ENCODE data around the gene PRKCH.
"Not testable (repeated sequence)": the region's sequence is repeated elsewhere in the genome, so short reads cannot be mapped to it uniquely, and the experiment has no call there.

The PRKCH gene

GRCh38 chr14:61454545-61454944 is 133.2 kb downstream of the PRKCH start:
- DNase-seq (ENCODE audit: low read depth in 3 of 3), result no peak

- no peak for DNase-seq (ENCODE audit: low read depth in 3 of 3)
Measured at GRCh38 chr14:61455351-61455750, 134.0 kb downstream of the PRKCH start.

GRCh38 chr14:61456720-61457119 is 135.3 kb downstream of the PRKCH start:
- peak; percentile 72 to 79 (median 75) for DNase-seq (ENCODE audit: low read depth in 3 of 3)

GRCh38 chr14:61458766-61459165 is 137.4 kb downstream of the PRKCH start:
- no peak for DNase-seq (ENCODE audit: low read depth in 3 of 3)

- DNase-seq (ENCODE audit: low read depth in 3 of 3), result no peak
Measured at GRCh38 chr14:61459229-61459628, 137.8 kb downstream of the PRKCH start.

GRCh38 chr14:61460063-61460462 is 138.7 kb downstream of the PRKCH start:
- DNase-seq (ENCODE audit: low read depth in 3 of 3), result no peak

- DNase-seq (ENCODE audit: low read depth in 3 of 3), result no peak
Measured at GRCh38 chr14:61460718-61461611, 139.6 kb downstream of the PRKCH start.

GRCh38 chr14:61461808-61462275 is 140.5 kb downstream of the PRKCH start:
- DNase-seq (ENCODE audit: low read depth in 3 of 3), result no peak

- no peak for DNase-seq (ENCODE audit: low read depth in 3 of 3)
Measured at GRCh38 chr14:61462566-61463193, 141.3 kb downstream of the PRKCH start.

- DNase-seq (ENCODE audit: low read depth in 3 of 3), result no peak
Measured at GRCh38 chr14:61463664-61464285, 142.4 kb downstream of the PRKCH start.

- not testable (repeated sequence) for DNase-seq (ENCODE audit: low read depth in 3 of 3)
Measured at GRCh38 chr14:61464539-61465320, 143.4 kb downstream of the PRKCH start.

- DNase-seq (ENCODE audit: low read depth in 3 of 3), result no peak
Measured at GRCh38 chr14:61466249-61466904, 145.0 kb downstream of the PRKCH start.

GRCh38 chr14:61466905-61467280 is 145.5 kb downstream of the PRKCH start:
- DNase-seq (ENCODE audit: low read depth in 3 of 3), result no peak

GRCh38 chr14:61467296-61467695 is 145.9 kb downstream of the PRKCH start:
- DNase-seq (ENCODE audit: low read depth in 3 of 3), result no peak

GRCh38 chr14:61468063-61468825 is 146.9 kb downstream of the PRKCH start:
- DNase-seq (ENCODE audit: low read depth in 3 of 3), result no peak

- DNase-seq (ENCODE audit: low read depth in 3 of 3), result no peak
Measured at GRCh38 chr14:61469781-61470180, 148.4 kb downstream of the PRKCH start.

- no peak for DNase-seq (ENCODE audit: low read depth in 3 of 3)
Measured at GRCh38 chr14:61470261-61470960, 149.0 kb downstream of the PRKCH start.

- no peak for DNase-seq (ENCODE audit: low read depth in 3 of 3)
Measured at GRCh38 chr14:61470961-61471293, 149.5 kb downstream of the PRKCH start.

- DNase-seq (ENCODE audit: low read depth in 3 of 3), result no peak
Measured at GRCh38 chr14:61471297-61472005, 150.1 kb downstream of the PRKCH start.
